GM18909 (cell line): Measurements from ENCODE around the gene TMEM119.

Experiments used
- ATAC-seq: cut with Tn5 transposase; IDR thresholded peaks from one replicate; pipeline ENCODE4 v1.9.1; 2021; ENCODE audit warnings: mild to moderate bottlenecking; ENCODE audit not compliant: unreplicated experiment, poor library complexity

TMEM119 gene

DNA sequence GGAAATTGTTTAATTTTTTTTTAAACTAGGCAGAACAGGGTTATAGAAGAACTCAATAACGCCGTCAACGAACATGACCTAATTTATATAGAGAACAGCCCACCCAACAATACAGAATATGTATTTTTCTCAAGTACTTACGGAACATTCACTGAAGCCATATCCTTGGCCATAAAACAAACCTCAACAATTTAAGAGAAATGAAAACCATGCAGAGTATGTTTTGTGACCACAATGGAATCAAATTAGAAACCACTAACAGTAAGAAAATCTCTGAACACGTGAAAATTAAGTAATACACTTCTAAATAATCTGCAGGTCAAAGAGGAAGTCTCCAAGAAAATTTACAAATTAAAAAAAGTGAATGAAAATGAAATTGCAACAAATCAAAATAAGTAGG is 46.3 kb downstream of the TMEM119 start:
- no peak for ATAC-seq

DNA sequence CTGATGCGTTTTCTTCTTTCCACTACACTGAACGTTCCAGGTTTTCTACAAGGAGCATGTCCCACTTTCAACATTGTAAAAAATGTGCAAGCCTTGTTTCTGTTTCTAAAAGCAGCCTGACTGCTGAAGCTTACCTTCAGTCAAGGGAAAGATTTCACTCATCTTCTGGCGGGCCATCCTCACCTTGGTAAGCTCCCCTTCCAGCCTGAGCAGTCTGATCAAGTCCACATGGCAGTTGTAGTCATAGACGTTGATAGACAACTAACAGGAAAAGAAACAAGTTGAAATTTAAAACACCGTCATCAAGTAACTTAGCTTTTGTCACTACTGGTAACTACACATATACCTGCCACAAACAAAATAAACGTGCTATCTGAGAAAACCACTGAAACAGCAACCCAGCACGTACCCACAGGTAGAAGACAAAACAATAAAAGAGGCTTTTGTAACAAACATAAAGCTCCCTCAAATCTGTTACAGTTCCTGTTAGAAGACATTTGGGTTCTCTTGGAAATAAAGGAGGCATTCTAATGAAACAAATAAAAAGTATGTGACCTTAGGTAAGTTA is 48.8 kb downstream of the TMEM119 start:
- no peak for ATAC-seq

DNA sequence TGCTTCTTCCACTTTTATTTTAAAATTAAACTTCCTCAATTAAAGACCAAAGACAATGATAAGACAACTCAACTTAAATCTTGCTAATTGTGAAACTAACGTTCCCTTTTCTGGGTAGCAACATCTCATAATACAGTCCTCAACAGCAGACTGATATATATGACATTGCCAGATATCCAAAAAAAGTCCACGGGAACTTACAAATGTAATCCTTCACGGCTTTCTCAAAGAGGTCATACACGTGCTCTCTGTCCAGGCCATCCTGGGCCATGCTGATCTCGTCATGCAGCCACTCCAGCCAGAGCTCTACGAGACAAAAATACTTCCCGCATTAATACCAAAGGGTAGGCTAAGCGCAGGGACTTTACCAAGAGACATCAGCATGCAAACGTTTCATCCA is 50.2 kb downstream of the TMEM119 start:
- no peak for ATAC-seq

GRCh38 chr12:108543652-108544051 is 54.2 kb downstream of the TMEM119 start:
- ATAC-seq = no peak

- no peak for ATAC-seq
These were observed 55.6 kb downstream of the TMEM119 start for GRCh38 chr12:108542320-108542719.
